Neural progenitor cell (in vitro differentiated cells): Measurements from ENCODE around the gene CD1E.

Source experiments
- CTCF ChIP-seq: fragments of 200-600 bp; sonication (generic); IDR thresholded peaks from 2 replicates; pipeline ENCODE4 v1.5.1; 2017; ENCODE audit warnings: antibody characterized with exemption, mild to moderate bottlenecking
- EZH2 ChIP-seq: fragments of 200-600 bp; sonication (generic); IDR thresholded peaks from 2 replicates; pipeline ENCODE4 v1.6.1; 2017; ENCODE audit warnings: antibody characterized with exemption, mild to moderate bottlenecking, moderate library complexity
- EZH2phosphoT487 ChIP-seq: fragments of 200-600 bp; sonication (generic); IDR thresholded peaks from 2 replicates; pipeline ENCODE4 v1.6.1; 2017; ENCODE audit warnings: antibody characterized with exemption

- no peak for TF ChIP-seq CTCF
- TF ChIP-seq EZH2: no peak
- no peak for TF ChIP-seq EZH2phosphoT487
These were observed 9.2 kb downstream of the CD1E start for GRCh38 chr1:158362941-158363340.
